Measurements from ENCODE around the gene KRT7.

DNA sequence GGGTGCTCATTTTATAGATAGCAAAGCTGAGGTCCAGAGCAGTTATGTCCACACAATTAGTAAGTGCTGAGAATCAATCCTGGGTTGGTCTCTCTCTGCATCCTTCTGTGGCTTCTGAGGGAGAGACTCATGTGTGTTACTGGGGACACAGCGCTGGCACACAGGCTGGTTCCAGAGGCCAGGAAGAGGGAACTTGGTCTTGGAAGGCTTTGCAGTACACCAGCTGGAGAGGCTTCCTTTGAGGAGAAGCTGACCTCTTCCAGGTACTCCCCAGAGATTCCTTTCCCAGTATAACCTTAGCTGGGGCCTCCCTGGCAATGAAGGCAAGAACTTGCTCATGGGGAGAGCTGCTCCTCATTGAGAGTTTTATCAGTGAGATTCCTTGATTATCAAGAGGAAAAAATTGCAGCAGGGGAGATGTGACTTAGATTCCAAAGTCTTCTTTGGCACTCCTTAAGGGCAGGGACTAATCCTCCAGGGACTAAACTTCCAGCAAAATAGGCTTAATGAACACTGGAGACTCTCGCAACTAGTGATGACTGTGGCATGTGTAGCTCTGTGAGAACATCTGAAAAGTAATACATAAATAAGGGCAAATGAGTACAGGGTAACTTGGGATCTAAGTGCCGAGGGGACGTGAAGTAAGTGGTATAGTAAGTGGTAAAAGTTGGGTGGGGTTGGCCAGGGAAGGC lies 27.3 kb upstream of the KRT7 start:
- TF ChIP-seq EZH2 (IDR thresholded peaks at IDR 0.05) = no peak
- TF ChIP-seq POLR2AphosphoS5 (IDR thresholded peaks at IDR 0.05; ENCODE audit: borderline replicate concordance, low read depth, low read length) = no peak
